Right lobe of liver (tissue), 4 donors: Measurements from ENCODE around the gene CDC123.

Source experiments
- CTCF ChIP-seq, 4 donors: fragments of 200-600 bp in 3 of 4; fragments of 450-650 bp in 1 of 4; IDR thresholded peaks; one replicate each; pipeline versions ENCODE4 v1.5.1 to v1.8.0; 2016 to 2022; ENCODE audit warnings: antibody characterized with exemption in 4 of 4, mild to moderate bottlenecking in 2 of 4
- POLR2A ChIP-seq: fragments of 450-650 bp; IDR thresholded peaks from one replicate; pipeline ENCODE4 v1.6.1; 2017; ENCODE audit warnings: antibody characterized with exemption, mild to moderate bottlenecking
- donor health status: DM: no; HTN: no; CAD: no.
- donor health status: DM: no; HTN: no; CAD: no.
- donor health status: DM: no; HTN: yes; CAD: no.

- TF ChIP-seq CTCF (IDR thresholded peaks at IDR 0.05) (no peak), POLR2A (no peak)
Measured at GRCh38 chr10:12237265-12238220, 41.6 kb downstream of the CDC123 start.
